NCI-H1436 (cell line): Measurements from ENCODE around the gene NEURL3.
"Not testable (repeated sequence)": the region's sequence is repeated elsewhere in the genome, so short reads cannot be mapped to it uniquely, and the experiment has no call there.

ENCODE experiments used
- DNase-seq: peaks from one replicate; lab custom pipeline; 2025; lab: John Stamatoyannopoulos, UW

Gene NEURL3

GRCh38 chr2:96505231-96505889 lies at the start of gene NEURL3:
NEURL3 (minus strand) TSS chr2:96505357; CDS start chr2:96505286, 71 bp downstream.
- DNase-seq, result no peak

- peak; percentile 54 for DNase-seq
Observed at GRCh38 chr2:96554293-96555145, 49.4 kb upstream of the NEURL3 start.

- not testable (repeated sequence) for DNase-seq
Observed at GRCh38 chr2:96553957-96554292, 48.8 kb upstream of the NEURL3 start.

- DNase-seq, result no peak
Observed at GRCh38 chr2:96553176-96553956, 48.2 kb upstream of the NEURL3 start.

GRCh38 chr2:96552315-96553175 lies 47.4 kb upstream of the NEURL3 start:
- DNase-seq, result no peak

- no peak for DNase-seq
Observed at GRCh38 chr2:96551605-96552314, 46.6 kb upstream of the NEURL3 start.

- DNase-seq, result no peak
Observed at GRCh38 chr2:96550787-96551604, 45.8 kb upstream of the NEURL3 start.

- no peak for DNase-seq
Observed at GRCh38 chr2:96549967-96550786, 45.0 kb upstream of the NEURL3 start.

GRCh38 chr2:96549466-96549785 lies 44.3 kb upstream of the NEURL3 start:
- DNase-seq, result no peak

- no peak for DNase-seq
Observed at GRCh38 chr2:96548558-96549465, 43.7 kb upstream of the NEURL3 start.

GRCh38 chr2:96547731-96548171 lies 42.6 kb upstream of the NEURL3 start:
- no peak for DNase-seq

- DNase-seq, result no peak
Observed at GRCh38 chr2:96547203-96547641, 42.1 kb upstream of the NEURL3 start.

- DNase-seq, result no peak
Observed at GRCh38 chr2:96546797-96547196, 41.6 kb upstream of the NEURL3 start.

GRCh38 chr2:96546321-96546720 lies 41.2 kb upstream of the NEURL3 start:
- DNase-seq, result no peak

- no peak for DNase-seq
Observed at GRCh38 chr2:96542357-96542977, 37.3 kb upstream of the NEURL3 start.

- no peak for DNase-seq
Observed at GRCh38 chr2:96541398-96542152, 36.4 kb upstream of the NEURL3 start.

- DNase-seq, result no peak
Observed at GRCh38 chr2:96540136-96540535, 35.0 kb upstream of the NEURL3 start.
